K562 (cell line): ENCODE measurements around the gene MED13L.

ENCODE experiments used
- CTCF ChIP-seq, 3 experiments: IDR thresholded peaks in 2 of 3; conservative IDR thresholded peaks in 1 of 3; 2 replicates each; pipeline ENCODE4 v1.5.1; 2011 to 2012; ENCODE audit warnings: low read length in 3 of 3, mild to moderate bottlenecking in 3 of 3, control low read depth in 2 of 3, improper control_type of control experiment in 1 of 3, inconsistent platforms in 1 of 3, low read depth in 1 of 3, mixed read lengths in 1 of 3, moderate library complexity in 1 of 3; ENCODE audit not compliant: insufficient read depth in 2 of 3
- ILF3 ChIP-seq: fragments of 450-650 bp; IDR thresholded peaks from 2 replicates; pipeline ENCODE4 v1.6.1; 2018; ENCODE audit warnings: antibody characterized with exemption, mild to moderate bottlenecking, moderate library complexity, borderline replicate concordance
- IRF1 ChIP-seq: sonication (generic); formaldehyde crosslinking; IDR thresholded peaks from 2 replicates; pipeline ENCODE4 v1.8.0; 2022; ENCODE audit warnings: missing genetic modification reagents, mild to moderate bottlenecking, borderline replicate concordance
- MAX ChIP-seq: sonication (generic); formaldehyde crosslinking; IDR thresholded peaks from 2 replicates; pipeline ENCODE4 v1.9.0; 2022; ENCODE audit warnings: mild to moderate bottlenecking, missing genetic modification reagents
- POLR2A ChIP-seq: fragments of 450-650 bp; conservative IDR thresholded peaks from 2 replicates; pipeline ENCODE4 v1.6.1; 2016
- PYGO2 ChIP-seq: fragments of 450-650 bp; IDR thresholded peaks from 2 replicates; pipeline ENCODE4 v1.6.1; 2016; ENCODE audit warnings: mild to moderate bottlenecking, missing genetic modification characterization, moderate library complexity, missing compliant biosample characterization
- RBM22 ChIP-seq: fragments of 200-400 bp; formaldehyde crosslinking; IDR thresholded peaks from 2 replicates; pipeline ENCODE4 v1.6.1; 2018; ENCODE audit warnings: low read length, low read depth; ENCODE audit not compliant: poor library complexity, severe bottlenecking
- SPI1 ChIP-seq: IDR thresholded peaks from 2 replicates; pipeline ENCODE4 v1.6.1; 2011; ENCODE audit warnings: low read depth, low read length, control low read depth, borderline replicate concordance
- ZNF212 ChIP-seq: fragments of 450-650 bp; formaldehyde crosslinking; IDR thresholded peaks from 2 replicates; pipeline ENCODE4 v1.4.0; 2020; ENCODE audit warnings: mild to moderate bottlenecking
- ZNF780A ChIP-seq: fragments of 250-450 bp; sonication (Bioruptor Pico); IDR thresholded peaks from 2 replicates; pipeline ENCODE4 v1.5.0; 2021; ENCODE audit warnings: mild to moderate bottlenecking

GRCh38 chr12:116135209-116135930 is 142.1 kb downstream of the MED13L start:
- TF ChIP-seq POLR2A, result no peak
- no peak for TF ChIP-seq PYGO2 (tag)
- no peak for TF ChIP-seq CTCF (IDR thresholded peaks at IDR 0.05 in 2 of 3, conservative IDR thresholded peaks at IDR 0.05 in 1 of 3; ENCODE audit: insufficient read depth in 2 of 3, low read depth in 1 of 3, low read length in 3 of 3)
- TF ChIP-seq IRF1, result no peak
- TF ChIP-seq MAX (CRISPR knock-in tag), result no peak
- no peak for TF ChIP-seq ZNF212 (CRISPR knock-in tag)
- no peak for TF ChIP-seq SPI1
- TF ChIP-seq RBM22, result no peak
- TF ChIP-seq ILF3, result no peak
- TF ChIP-seq ZNF780A, result no peak
